ENCODE data around the gene KNTC1.

KNTC1 gene

GRCh38 chr12:122665759-122666158 is 138.7 kb downstream of the KNTC1 start:
- no peaks in the 10 kb centered on the region for H3K9me3 ChIP-seq (ENCODE audit: control insufficient read depth, insufficient read depth, low read depth, low read length)
- CTCF ChIA-PET, result interaction anchor here (0.7 kb wide), 1 partner anchor 1660 kb away, joined by 4 read pairs; no protein-coding TSS in a partner anchor

GRCh38 chr12:122668268-122668667 is 141.2 kb downstream of the KNTC1 start:
- no peaks in the 10 kb centered on the region for H3K4me1 ChIP-seq (ENCODE audit: control insufficient read depth, insufficient read depth, low read length)
- H3K36me3 ChIP-seq (ENCODE audit: control insufficient read depth in 2 of 2, insufficient read depth in 1 of 2, low read length in 2 of 2), result no peaks in the 10 kb centered on the region
- H3K27ac ChIP-seq (ENCODE audit: extremely low read depth, low read depth, low read length), result no peak overlapping the region
- ChIA-PET POLR2A (no interaction called here), CTCF (interaction anchor here (1.4 kb wide), 1 partner anchor 10 kb away, joined by 7 read pairs; no protein-coding TSS in a partner anchor)
- H3K9me3 ChIP-seq (ENCODE audit: control insufficient read depth, insufficient read depth, low read depth, low read length), result no peaks in the 10 kb centered on the region
- TF ChIP-seq PRDM10 (tag by site-specific recombination; IDR thresholded peaks at IDR 0.05) (0 out of 2 replicates have a peak, but pooled peaks have one; percentile 14), ZNF433 (tag by site-specific recombination; IDR thresholded peaks at IDR 0.05; ENCODE audit: low read depth) (no peak)
- no peak overlapping the region for H3K4me3 ChIP-seq (ENCODE audit: low read depth, low read length)

More at GRCh38 chr12:122665759-122666158, 138.7 kb downstream of the KNTC1 start:
- POLR2A ChIA-PET, result no interaction called here
- H3K36me3 ChIP-seq (ENCODE audit: control insufficient read depth in 2 of 2, insufficient read depth in 1 of 2, low read length in 2 of 2), result no peaks in the 10 kb centered on the region
- H3K27ac ChIP-seq (ENCODE audit: extremely low read depth, low read depth, low read length), result no peak overlapping the region
- no peak overlapping the region for H3K4me3 ChIP-seq (ENCODE audit: low read depth, low read length)
- peak; percentile 59 for TF ChIP-seq ZBTB17 (tag by site-specific recombination; IDR thresholded peaks at IDR 0.05)
- TF ChIP-seq ZNF138 (tag by site-specific recombination; IDR thresholded peaks at IDR 0.05; ENCODE audit: borderline replicate concordance), result no peak
- TF ChIP-seq ZBTB8A (tag by site-specific recombination; IDR thresholded peaks at IDR 0.05), result no peak
- no peak for TF ChIP-seq ZNF48 (tag by site-specific recombination; IDR thresholded peaks at IDR 0.05)
- TF ChIP-seq ZNF514 (tag by site-specific recombination; IDR thresholded peaks at IDR 0.05), result no peak
- no peak for TF ChIP-seq ZNF114 (tag by site-specific recombination; IDR thresholded peaks at IDR 0.05)
- TF ChIP-seq MYNN (tag by site-specific recombination; IDR thresholded peaks at IDR 0.05; ENCODE audit: borderline replicate concordance), result no peak
- TF ChIP-seq KLF7 (tag by site-specific recombination; IDR thresholded peaks at IDR 0.05; ENCODE audit: borderline replicate concordance), result no peak
- no peak for TF ChIP-seq ZNF544 (tag by site-specific recombination; IDR thresholded peaks at IDR 0.05)
- TF ChIP-seq ZNF76 (tag by site-specific recombination; IDR thresholded peaks at IDR 0.05; ENCODE audit: borderline replicate concordance, low read depth), result no peak
- TF ChIP-seq ZNF394 (tag by site-specific recombination; IDR thresholded peaks at IDR 0.05; ENCODE audit: borderline replicate concordance), result no peak
- TF ChIP-seq ZNF473 (tag by site-specific recombination; IDR thresholded peaks at IDR 0.05), result no peak
- TF ChIP-seq CTCF (tag by site-specific recombination; IDR thresholded peaks at IDR 0.05), result no peak
- no peak for TF ChIP-seq TSHZ1 (tag by site-specific recombination; IDR thresholded peaks at IDR 0.05; ENCODE audit: borderline replicate concordance)
- peak; percentile 93 for TF ChIP-seq ZNF146 (tag by site-specific recombination; IDR thresholded peaks at IDR 0.05)
- no peak for TF ChIP-seq ZNF362 (tag by site-specific recombination; IDR thresholded peaks at IDR 0.05)
- TF ChIP-seq ZNF792 (tag by site-specific recombination; IDR thresholded peaks at IDR 0.05), result no peak
- H3K4me1 ChIP-seq (ENCODE audit: control insufficient read depth, insufficient read depth, low read length), result no peaks in the 10 kb centered on the region
